SK-N-SH treated with all-trans-retinoic acid at 6 μM for 48 hours (cell line): ENCODE results near the gene BUB3.

Experiments used
- ATAC-seq: fragments of 200-7000 bp; cut with Tn5 transposase; 3 replicates; pipeline ENCODE4 v1.9.1; 2020; ENCODE audit warnings: mild to moderate bottlenecking, moderate library complexity
- CSRNP3 ChIP-seq: fragments of 250-450 bp; sonication (Bioruptor Pico); IDR thresholded peaks from 2 replicates; pipeline ENCODE4 v1.5.1; 2021; ENCODE audit warnings: mild to moderate bottlenecking, moderate library complexity
- ISL1 ChIP-seq: fragments of 250-450 bp; sonication (Bioruptor Pico); IDR thresholded peaks from 2 replicates; pipeline ENCODE4 v2.1.2; 2022; ENCODE audit warnings: mild to moderate bottlenecking, moderate library complexity
- POU6F1 ChIP-seq: fragments of 250-450 bp; sonication (Bioruptor Pico); IDR thresholded peaks from 2 replicates; pipeline ENCODE4 v1.8.0; 2021; ENCODE audit warnings: low read depth, mild to moderate bottlenecking, moderate library complexity, borderline replicate concordance
- PPARA ChIP-seq: fragments of 250-450 bp; sonication (Bioruptor Pico); IDR thresholded peaks from 2 replicates; pipeline ENCODE4 v1.5.0; 2020; ENCODE audit warnings: mild to moderate bottlenecking, borderline replicate concordance
- SNAI2 ChIP-seq: fragments of 250-450 bp; sonication (Bioruptor Pico); IDR thresholded peaks from 2 replicates; pipeline ENCODE4 v1.5.0; 2020; ENCODE audit warnings: mild to moderate bottlenecking, moderate library complexity
- TSHZ2 ChIP-seq: fragments of 250-450 bp; sonication (Bioruptor Pico); IDR thresholded peaks from 2 replicates; pipeline ENCODE4 v1.5.0; 2020; ENCODE audit warnings: mild to moderate bottlenecking, moderate library complexity
- ZFP3 ChIP-seq: fragments of 250-450 bp; sonication (Bioruptor Pico); IDR thresholded peaks from 2 replicates; pipeline ENCODE4 v1.5.0; 2020; ENCODE audit warnings: mild to moderate bottlenecking, moderate library complexity
- ZFP30 ChIP-seq: fragments of 450-650 bp; formaldehyde crosslinking; IDR thresholded peaks from 2 replicates; pipeline ENCODE4 v1.5.0; 2022; ENCODE audit warnings: mild to moderate bottlenecking, moderate library complexity
- ZNF8 ChIP-seq: fragments of 450-650 bp; formaldehyde crosslinking; IDR thresholded peaks from 2 replicates; pipeline ENCODE4 v1.5.0; 2020; ENCODE audit warnings: mild to moderate bottlenecking, moderate library complexity

Gene BUB3

GRCh38 chr10:123212640-123213039, 58.4 kb downstream of the BUB3 start:
- TF ChIP-seq ZFP30, result no peak
- TF ChIP-seq ISL1, result no peak
- no peak for TF ChIP-seq TSHZ2 (CRISPR knock-in tag)
- TF ChIP-seq SNAI2 (CRISPR knock-in tag), result no peak
- TF ChIP-seq, all 23 proteins: peak for 0
- ATAC-seq, result no peak

GRCh38 chr10:123213192-123213591, 59.0 kb downstream of the BUB3 start:
- ATAC-seq, result no peak
- no peak for TF ChIP-seq ZFP3 (CRISPR knock-in tag)
- no peak for TF ChIP-seq ZFP30
- no peak for TF ChIP-seq PPARA
- TF ChIP-seq CSRNP3 (CRISPR knock-in tag), result no peak
- no peak for TF ChIP-seq POU6F1 (CRISPR knock-in tag)
- TF ChIP-seq ZNF8, result no peak
- TF ChIP-seq, all 23 proteins: peak for 0
